ENCODE measurements around the gene PKMYT1. TPM values are rescaled to one million over a fixed set of nuclear protein-coding genes. Genes with fewer than 3 reads are reported as not detected.

PKMYT1 gene
- total and polyA plus RNA-seq, 9 of the 15 experiments (the other 6 are each of a cell fraction or from before 2014, with no cell fraction given) = 8.7 to 201 (median 37.8) TPM

DNA sequence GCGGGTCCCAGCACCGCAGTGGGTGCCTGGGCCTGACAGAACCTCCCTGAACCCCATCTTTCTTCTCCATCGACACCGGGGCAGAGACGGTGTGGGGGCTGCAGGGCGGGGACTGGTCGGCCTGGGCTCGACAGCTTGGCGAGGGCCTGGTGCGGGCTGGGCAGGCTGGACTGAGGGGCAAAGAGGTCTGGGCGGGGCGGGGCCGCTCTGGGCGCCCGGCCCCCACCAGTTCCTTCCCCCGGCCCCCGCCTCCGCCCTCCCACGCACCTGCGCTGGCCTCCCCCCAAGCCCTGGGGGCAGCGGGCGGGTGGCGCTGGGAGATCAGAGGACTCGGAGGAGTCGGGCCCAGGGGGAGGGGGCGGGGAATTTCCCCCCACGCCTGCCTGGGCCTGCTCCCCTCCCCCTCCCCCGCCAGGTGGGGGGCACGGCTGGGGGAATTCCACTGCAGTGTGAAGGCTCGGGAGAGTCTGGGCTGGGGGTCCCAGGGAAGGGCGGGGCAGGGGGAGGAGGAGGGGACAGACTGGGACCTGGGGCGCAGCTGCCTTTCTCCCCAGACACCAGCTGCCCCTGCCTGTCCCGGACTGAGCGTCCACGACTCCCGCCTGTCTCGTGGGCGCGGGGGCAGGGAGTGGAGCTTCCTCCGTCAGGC lies 17.0 kb downstream of the PKMYT1 start (continued):
- TF ChIP-seq, protein P1, sequence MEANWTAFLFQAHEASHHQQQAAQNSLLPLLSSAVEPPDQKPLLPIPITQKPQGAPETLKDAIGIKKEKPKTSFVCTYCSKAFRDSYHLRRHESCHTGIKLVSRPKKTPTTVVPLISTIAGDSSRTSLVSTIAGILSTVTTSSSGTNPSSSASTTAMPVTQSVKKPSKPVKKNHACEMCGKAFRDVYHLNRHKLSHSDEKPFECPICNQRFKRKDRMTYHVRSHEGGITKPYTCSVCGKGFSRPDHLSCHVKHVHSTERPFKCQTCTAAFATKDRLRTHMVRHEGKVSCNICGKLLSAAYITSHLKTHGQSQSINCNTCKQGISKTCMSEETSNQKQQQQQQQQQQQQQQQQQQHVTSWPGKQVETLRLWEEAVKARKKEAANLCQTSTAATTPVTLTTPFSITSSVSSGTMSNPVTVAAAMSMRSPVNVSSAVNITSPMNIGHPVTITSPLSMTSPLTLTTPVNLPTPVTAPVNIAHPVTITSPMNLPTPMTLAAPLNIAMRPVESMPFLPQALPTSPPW (CRISPR knock-in tag; IDR thresholded peaks at IDR 0.05) = peak; percentile 73
- TF ChIP-seq KLF16 (IDR thresholded peaks at IDR 0.05) (0 out of 2 replicates have a peak, but pooled peaks have one; percentile 22), HDAC3 (IDR thresholded peaks at IDR 0.05; ENCODE audit: borderline replicate concordance, partially characterized antibody) (no peak)

DNA sequence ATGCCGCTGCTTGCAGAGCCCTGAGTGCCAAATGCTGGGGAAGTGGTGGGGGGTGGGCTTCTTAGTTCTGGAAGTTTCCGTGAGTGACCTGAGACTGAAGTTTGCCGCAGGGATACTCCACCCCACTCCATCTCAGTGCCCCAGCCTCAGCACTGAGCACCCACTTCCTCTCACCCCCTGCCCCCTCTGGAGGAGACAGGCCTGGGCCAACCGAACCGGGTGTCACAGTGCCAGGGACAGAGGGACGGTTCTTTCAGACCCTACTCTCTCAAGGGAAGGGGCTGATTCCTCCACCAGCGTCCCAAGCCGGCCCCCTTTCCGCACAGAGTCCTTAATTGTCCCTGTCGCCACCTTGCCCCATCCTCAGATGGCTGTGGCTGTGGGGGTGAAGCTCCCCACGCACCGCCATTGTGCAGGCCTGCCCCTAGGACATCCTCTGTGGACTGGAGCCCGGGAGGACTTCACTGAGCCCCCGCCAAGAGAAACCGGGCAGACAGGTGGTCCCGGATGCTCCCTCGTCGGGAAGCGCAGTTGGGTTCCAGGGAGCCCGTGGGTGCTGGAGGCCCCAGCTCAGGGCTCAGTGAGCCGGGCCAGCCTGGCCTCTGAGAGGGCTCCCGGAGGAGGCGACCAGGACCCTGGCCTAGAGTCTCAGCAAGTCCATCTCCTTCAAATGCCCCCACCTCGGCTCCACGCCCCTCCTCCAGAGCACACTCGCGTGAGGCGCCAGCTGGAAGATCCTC lies 17.7 kb downstream of the PKMYT1 start:
- Histone ChIP-seq H4K20me1 (replicated peaks; ENCODE audit: control insufficient read depth, insufficient read depth, low read length) (no peaks in the 10 kb centered on the region), H2AFZ (ENCODE audit: low read depth, low read length) (0 out of 2 replicates have a peak overlapping the region, but pooled peaks have one; percentile 19), H3K79me2 (ENCODE audit: control insufficient read depth, insufficient read depth, low read length) (no peaks in the 10 kb centered on the region), H3K36me3 (ENCODE audit: control insufficient read depth, insufficient read depth, low read length) (peaks cover 3% of the 10 kb centered on the region; the same call in 1 of the 3 replicates), H3K4me2 (ENCODE audit: insufficient read depth, low read length) (peak overlapping the region; percentile 33; the same call in 1 of the 2 replicates), H3K9me1 (ENCODE audit: control insufficient read depth, insufficient read depth, low read length) (no peaks in the 10 kb centered on the region), H3K9me3 (replicated peaks; ENCODE audit: control insufficient read depth, insufficient read depth, low read depth, low read length) (no peaks in the 10 kb centered on the region), H3K4me3 (peak overlapping the region; percentile 53; the same call in 1 of the 2 replicates), H3K4me1 (replicated peaks in 1 of 2; ENCODE audit: control insufficient read depth in 2 of 2, insufficient read depth in 2 of 2, low read length in 2 of 2) (peaks cover 2 to 64% of the 10 kb centered on the region in 2 experiments), H3K27me3 (ENCODE audit: control insufficient read depth in 2 of 2, insufficient read depth in 2 of 2, low read length in 2 of 2) (no peaks in the 10 kb centered on the region), H3K27ac (ENCODE audit: extremely low read depth, low read depth, low read length) (no peak overlapping the region; the same call in 2 of the 3 replicates), H3K9ac (ENCODE audit: insufficient read depth in 1 of 2, low read depth in 2 of 2, low read length in 2 of 2) (peak overlapping the region in 1 of 2 experiments; percentile 96; a peak in 2 of 4 replicates)
- intact Hi-C loops (cut with micrococcal nuclease) = loop anchor here (10.0 kb wide), 1 partner anchor 62 kb away; the partner anchor contains the start of genes HCFC1R1, THOC6 and TNFRSF12A
- ChIA-PET CTCF (ENCODE audit: low intra/inter-chr PET ratio) (interaction anchor here (0.8 kb wide), 1 partner anchor 12 kb away, joined by 4 read pairs; no protein-coding TSS in a partner anchor), POLR2A (interaction anchor here (0.6 to 1.2 kb wide), 2 partner anchors 10 to 14 kb away, joined by 3 to 4 read pairs; no protein-coding TSS in a partner anchor)
- WGBS (ENCODE audit: insufficient coverage, low coverage, missing lambda C conversion rate) = 45% methylated on average over 19 of the region's 28 CpGs
- no TSS peak for BruUV-seq (replicated peaks)
- FAIRE-seq = no peak
- in situ Hi-C loops (cut with MboI) = no loop called here
- ATAC-seq = no peak
- DNase-seq (ENCODE audit: extremely low read depth in 1 of 4, low spot score in 3 of 4) = no peak
- TF ChIP-seq ZNF311 (CRISPR knock-in tag; IDR thresholded peaks at IDR 0.05) (no peak), ZNF75A (CRISPR knock-in tag; IDR thresholded peaks at IDR 0.05) (no peak), NFE2L1 (tag; IDR thresholded peaks at IDR 0.05; ENCODE audit: borderline replicate concordance, low read depth) (no peak), ZC3H4 (CRISPR knock-in tag; IDR thresholded peaks at IDR 0.05; ENCODE audit: borderline replicate concordance) (no peak), MTF1 (CRISPR knock-in tag; IDR thresholded peaks at IDR 0.05; ENCODE audit: borderline replicate concordance) (no peak), FIP1L1 (IDR thresholded peaks at IDR 0.05; ENCODE audit: low read depth, low read length, poor library complexity, severe bottlenecking) (peak; percentile 18), TOE1 (IDR thresholded peaks at IDR 0.05; ENCODE audit: borderline replicate concordance) (no peak), TOE1 (CRISPR knock-in tag; IDR thresholded peaks at IDR 0.05; ENCODE audit: borderline replicate concordance, low read depth) (no peak), EHMT2 (IDR thresholded peaks at IDR 0.05) (no peak), ZNF584 (CRISPR knock-in tag; IDR thresholded peaks at IDR 0.05; ENCODE audit: low read depth) (no peak), XRCC5 (IDR thresholded peaks at IDR 0.05; ENCODE audit: low read depth, low read length) (no peak), NR2C2 (CRISPR knock-in tag; IDR thresholded peaks at IDR 0.05) (no peak), NR2C2 (tag; IDR thresholded peaks at IDR 0.05) (no peak)
- TF ChIP-seq, protein P2, sequence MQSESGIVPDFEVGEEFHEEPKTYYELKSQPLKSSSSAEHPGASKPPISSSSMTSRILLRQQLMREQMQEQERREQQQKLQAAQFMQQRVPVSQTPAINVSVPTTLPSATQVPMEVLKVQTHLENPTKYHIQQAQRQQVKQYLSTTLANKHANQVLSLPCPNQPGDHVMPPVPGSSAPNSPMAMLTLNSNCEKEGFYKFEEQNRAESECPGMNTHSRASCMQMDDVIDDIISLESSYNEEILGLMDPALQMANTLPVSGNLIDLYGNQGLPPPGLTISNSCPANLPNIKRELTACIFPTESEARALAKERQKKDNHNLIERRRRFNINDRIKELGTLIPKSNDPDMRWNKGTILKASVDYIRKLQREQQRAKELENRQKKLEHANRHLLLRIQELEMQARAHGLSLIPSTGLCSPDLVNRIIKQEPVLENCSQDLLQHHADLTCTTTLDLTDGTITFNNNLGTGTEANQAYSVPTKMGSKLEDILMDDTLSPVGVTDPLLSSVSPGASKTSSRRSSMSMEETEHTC (IDR thresholded peaks at IDR 0.05) = no peak
